Upper lobe of left lung (tissue), 6 donors: ENCODE data around the gene LIN37. TPM values are rescaled to one million over a fixed set of nuclear protein-coding genes. Genes with fewer than 3 reads are reported as not detected.

Source experiments
- ATAC-seq, 2 donors: fragments of 200-7000 bp; cut with Tn5 transposase; one replicate each; pipeline ENCODE4 v1.9.1; 2022; ENCODE audit warnings: mild to moderate bottlenecking in 2 of 2, moderate library complexity in 2 of 2; ENCODE audit not compliant: low FRiP score in 2 of 2
- DNase-seq, 2 donors: peaks; one replicate each; pipeline ENCODE4 v3.0.0-alpha.2; 2019 to 2020
- H3K27ac ChIP-seq, 4 donors: fragments of 200-600 bp; sonication (generic); one replicate each; pipeline ENCODE4 v1.5.1; 2016 to 2019
- H3K27me3 ChIP-seq, 4 donors: fragments of 200-600 bp; sonication (generic); one replicate each; pipeline ENCODE4 v1.5.1; 2017 to 2019
- H3K36me3 ChIP-seq, 4 donors: fragments of 200-600 bp; sonication (generic); one replicate each; pipeline ENCODE4 v1.5.1; 2016 to 2019
- H3K4me1 ChIP-seq, 4 donors: fragments of 200-600 bp; sonication (generic); one replicate each; pipeline ENCODE4 v1.5.1; 2018 to 2019
- H3K4me3 ChIP-seq, 4 donors: fragments of 200-600 bp; sonication (generic); one replicate each; pipeline ENCODE4 v1.5.1; 2017 to 2019; ENCODE audit warnings: mild to moderate bottlenecking in 2 of 4, moderate library complexity in 1 of 4
- H3K9me3 ChIP-seq, 4 donors: fragments of 200-600 bp; sonication (generic); one replicate each; pipeline ENCODE4 v1.5.1; 2018 to 2019
- CTCF ChIP-seq, 6 experiments: fragments of 450-650 bp in 4 of 6; fragments of 200-600 bp in 2 of 6; sonication (generic) in 2 of 6; IDR thresholded peaks; one replicate each; pipeline ENCODE4 v1.5.1; 2016 to 2019; ENCODE audit warnings: antibody characterized with exemption in 6 of 6
- EP300 ChIP-seq, 4 donors: sonication (generic); formaldehyde crosslinking; IDR thresholded peaks; one replicate each; pipeline ENCODE4 v1.5.1; 2017; ENCODE audit warnings: antibody characterized with exemption in 4 of 4, control low read depth in 2 of 4
- POLR2A ChIP-seq, 4 donors: fragments of 450-650 bp; IDR thresholded peaks; one replicate each; pipeline ENCODE4 v1.5.1; 2016 to 2017; ENCODE audit warnings: antibody characterized with exemption in 4 of 4, mild to moderate bottlenecking in 2 of 4
- POLR2AphosphoS5 ChIP-seq, 2 donors: sonication (generic); formaldehyde crosslinking; IDR thresholded peaks; one replicate each; pipeline ENCODE4 v1.5.1; 2017; ENCODE audit warnings: antibody characterized with exemption in 2 of 2
- WGBS, 2 donors: methylation state at CpG; one replicate each; pipeline ENCODE4 v1.1.5; 2017 to 2018; 5-methylcytosine and 5-hydroxymethylcytosine counted together
- total RNA-seq, 6 donors: library from RNA; depleted of rRNA in 4 of 6; stranded (reverse); fragments of >200 nt in 4 of 6; gene quantifications; one replicate each; pipeline versions ENCODE4 v1.1.0 to v1.2.1, GENCODE V29; 2016 to 2021
- donor health status: DM: no; HTN: no; CAD: no; lungs with moderate emphysema.
- donor health status: DM: no; HTN: yes; CAD: no; lungs with severe emphysema.

Gene LIN37
- total RNA-seq, 6 donors from 2014 or later = 4.0 to 16.9 (median 10.9) TPM

GRCh38 chr19:35760711-35761349, 12.5 kb downstream of the LIN37 start:
- no peak for DNase-seq
- TF ChIP-seq EP300 (IDR thresholded peaks at IDR 0.05) = no peak
- no peak for TF ChIP-seq POLR2A (IDR thresholded peaks at IDR 0.05)
- TF ChIP-seq CTCF (IDR thresholded peaks at IDR 0.05) = no peak
- no peak for TF ChIP-seq POLR2AphosphoS5 (IDR thresholded peaks at IDR 0.05)
- 93 to 95% methylated on average over 4 of the region's 4 CpGs for WGBS, 2 donors
- Histone ChIP-seq H3K9me3 (no peaks in the 10 kb centered on the region), H3K4me1 (peaks cover 27 to 33% (median 28%) of the 10 kb centered on the region in 4 donors), H3K27me3 (peaks cover 0 to 3% (median 0%) of the 10 kb centered on the region in 4 donors), H3K4me3 (no peak overlapping the region), H3K36me3 (peaks cover 0 to 40% (median 30%) of the 10 kb centered on the region in 4 donors), H3K27ac (no peak overlapping the region)
- ATAC-seq = no peak

GRCh38 chr19:35764432-35765315, 16.3 kb downstream of the LIN37 start:
- Histone ChIP-seq H3K27me3 (no peaks in the 10 kb centered on the region), H3K4me3 (no peak overlapping the region), H3K36me3 (peaks cover 0 to 65% (median 35%) of the 10 kb centered on the region in 4 donors), H3K27ac (no peak overlapping the region), H3K9me3 (no peaks in the 10 kb centered on the region), H3K4me1 (peaks cover 0 to 4% (median 0%) of the 10 kb centered on the region in 4 donors)
- DNase-seq (no peak), ATAC-seq (no peak)
- 94 to 95% methylated on average over 17 of the region's 17 CpGs for WGBS, 2 donors
- no peak for TF ChIP-seq CTCF (IDR thresholded peaks at IDR 0.05)
- TF ChIP-seq POLR2A (IDR thresholded peaks at IDR 0.05) = no peak
- no peak for TF ChIP-seq POLR2AphosphoS5 (IDR thresholded peaks at IDR 0.05)
- TF ChIP-seq EP300 (IDR thresholded peaks at IDR 0.05) = no peak

- H3K27ac ChIP-seq = no peak overlapping the region
- no peaks in the 10 kb centered on the region for H3K4me1 ChIP-seq
- H3K4me3 ChIP-seq = no peak overlapping the region
- DNase-seq (no peak), ATAC-seq (peak in 1 of 2 donors; percentile 7)
- 97 to 100% methylated on average over 2 to 10 of the region's 11 CpGs for WGBS, 2 donors
- TF ChIP-seq CTCF (IDR thresholded peaks at IDR 0.05) (no peak), POLR2AphosphoS5 (IDR thresholded peaks at IDR 0.05) (no peak), EP300 (IDR thresholded peaks at IDR 0.05) (no peak), POLR2A (IDR thresholded peaks at IDR 0.05) (no peak)
- H3K27me3 ChIP-seq = no peaks in the 10 kb centered on the region
- peaks cover 0 to 61% (median 34%) of the 10 kb centered on the region in 4 donors for H3K36me3 ChIP-seq
- H3K9me3 ChIP-seq = no peaks in the 10 kb centered on the region
Measured at GRCh38 chr19:35766571-35767104, 18.3 kb downstream of the LIN37 start.

DNA sequence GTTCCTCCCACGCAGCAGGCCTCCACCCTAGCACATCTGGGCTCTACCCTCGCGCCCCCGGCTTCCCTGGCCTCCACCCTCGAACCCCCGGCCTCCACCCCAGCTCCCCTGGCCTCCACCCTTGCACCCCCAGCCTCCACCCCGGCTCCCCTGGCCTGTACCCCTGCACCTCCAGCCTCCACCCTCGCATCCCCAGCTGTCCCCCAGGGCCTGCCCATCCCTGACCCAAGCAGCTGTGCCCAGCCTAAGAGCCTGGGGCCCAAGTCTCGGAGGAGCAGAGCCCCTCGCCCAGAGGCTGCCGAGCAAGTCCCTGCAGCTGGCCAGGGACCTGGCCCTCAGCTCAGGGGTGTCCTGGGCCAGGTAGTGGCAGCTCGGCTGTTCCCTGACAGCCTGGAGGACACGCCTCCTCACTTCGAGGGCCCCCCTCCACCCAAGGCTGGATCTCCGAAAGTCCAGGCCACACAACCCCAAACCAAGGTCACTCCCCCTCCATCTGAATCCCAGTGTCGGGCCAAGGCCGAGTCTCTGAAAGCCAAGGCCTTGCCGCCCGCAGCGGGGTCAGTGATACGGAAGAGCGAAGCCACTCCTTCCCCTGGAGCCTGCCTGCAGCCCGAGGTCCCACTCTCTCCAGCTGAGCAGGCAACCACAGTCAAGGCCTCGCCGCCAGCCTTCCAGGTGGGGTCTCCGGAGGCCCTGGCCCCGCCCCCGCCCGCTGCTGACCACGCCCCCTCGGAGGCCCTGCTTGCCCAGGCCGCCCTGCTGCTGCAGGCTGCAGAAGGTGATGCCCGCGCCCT, 19.1 kb downstream of the LIN37 start:
- 72 to 84% methylated on average over 19 to 29 of the region's 34 CpGs for WGBS, 2 donors
- no peak for TF ChIP-seq POLR2AphosphoS5 (IDR thresholded peaks at IDR 0.05)
- no peak for TF ChIP-seq CTCF (IDR thresholded peaks at IDR 0.05)
- no peak for TF ChIP-seq POLR2A (IDR thresholded peaks at IDR 0.05)
- no peaks in the 10 kb centered on the region for H3K9me3 ChIP-seq

More for the DNA sequence above, 19.1 kb downstream of the LIN37 start:
- ATAC-seq = peak; percentile 35 to 56
- DNase-seq = peak in 1 of 2 donors; percentile 80
- Histone ChIP-seq H3K36me3 (peaks cover 0 to 53% (median 27%) of the 10 kb centered on the region in 4 donors), H3K27ac (no peak overlapping the region), H3K4me3 (no peak overlapping the region), H3K27me3 (no peaks in the 10 kb centered on the region), H3K4me1 (no peaks in the 10 kb centered on the region)
